IMR-90 (cell line): ENCODE measurements around the gene LINC00237. TPM values are rescaled to one million over a fixed set of nuclear protein-coding genes. Genes with fewer than 3 reads are reported as not detected.

Experiments used
- ATAC-seq: fragments of 200-7000 bp; cut with Tn5 transposase; 2 replicates; pipeline ENCODE4 v1.9.1; 2020; ENCODE audit warnings: low read depth, mild to moderate bottlenecking, moderate library complexity
- BruUV-seq: library from RNA; stranded (reverse); fragments of 400-500 nt; replicated peaks from 2 replicates; lab custom pipeline; 2021; lab: Mats Ljungman, UMichigan
- CTCF ChIA-PET: fragments of 300-600 bp; formaldehyde crosslinking; extraction: SDS; loops from one replicate; lab custom pipeline; 2021; ENCODE audit warnings: antibody characterized with exemption; lab: Yijun Ruan, JAX
- POLR2A ChIA-PET: fragments of 300-600 bp; sonication (Branson Sonifier 250); formaldehyde crosslinking; loops from one replicate; lab custom pipeline; 2022; ENCODE audit warnings: antibody characterized with exemption; ENCODE audit not compliant: unreplicated experiment; lab: Charles Lee
- DNase-seq: peaks from one replicate; pipeline ENCODE4 v3.0.0; 2013
- H2AFZ ChIP-seq: replicated peaks from 2 replicates; pipeline ENCODE3; 2013; ENCODE audit warnings: low read length, mild to moderate bottlenecking; ENCODE audit not compliant: poor library complexity
- H2AK5ac ChIP-seq: 2 replicates; pipeline ENCODE4 v1.6.1; 2013; ENCODE audit warnings: low read depth, low read length, inconsistent platforms
- H2AK9ac ChIP-seq: replicated peaks from 2 replicates; pipeline ENCODE3; 2013; ENCODE audit warnings: mild to moderate bottlenecking, low read depth, low read length, moderate library complexity; ENCODE audit not compliant: poor library complexity
- H2BK120ac ChIP-seq: 2 replicates; pipeline ENCODE4 v1.6.1; 2013; ENCODE audit warnings: low read depth, low read length, inconsistent platforms
- H2BK15ac ChIP-seq: 3 replicates; pipeline ENCODE4 v1.6.1; 2013; ENCODE audit warnings: low read depth, low read length, inconsistent platforms
- H2BK20ac ChIP-seq: 2 replicates; pipeline ENCODE4 v1.6.1; 2013; ENCODE audit warnings: low read depth, mild to moderate bottlenecking, inconsistent platforms, low read length, moderate library complexity
- H2BK5ac ChIP-seq: 2 replicates; pipeline ENCODE4 v1.6.1; 2013; ENCODE audit warnings: mild to moderate bottlenecking, low read depth, low read length, inconsistent platforms; ENCODE audit not compliant: poor library complexity, severe bottlenecking
- H3K14ac ChIP-seq: replicated peaks from 2 replicates; pipeline ENCODE4 v1.6.1; 2013; ENCODE audit warnings: low read depth, low read length, inconsistent platforms
- H3K18ac ChIP-seq: 2 replicates; pipeline ENCODE4 v1.6.1; 2013; ENCODE audit warnings: low read depth, low read length, control low read depth
- H3K23ac ChIP-seq: 2 replicates; pipeline ENCODE4 v1.6.1; 2013; ENCODE audit warnings: low read depth, low read length, inconsistent platforms
- H3K27ac ChIP-seq: 2 replicates; pipeline ENCODE4 v1.5.1; 2013; ENCODE audit warnings: mild to moderate bottlenecking, control low read depth, low read length; ENCODE audit not compliant: insufficient read depth
- H3K27me3 ChIP-seq: 2 replicates; pipeline ENCODE4 v1.6.1; 2013; ENCODE audit warnings: low read length; ENCODE audit not compliant: control insufficient read depth, insufficient read depth
- H3K36me3 ChIP-seq: 2 replicates; pipeline ENCODE4 v1.6.1; 2013; ENCODE audit warnings: low read length, mixed read lengths; ENCODE audit not compliant: control insufficient read depth, insufficient read depth
- H3K4ac ChIP-seq: 2 replicates; pipeline ENCODE4 v1.6.1; 2013; ENCODE audit warnings: low read depth, low read length, inconsistent platforms
- H3K4me1 ChIP-seq: 2 replicates; pipeline ENCODE4 v1.6.1; 2013; ENCODE audit warnings: low read length, mixed read lengths; ENCODE audit not compliant: control insufficient read depth, insufficient read depth
- H3K4me2 ChIP-seq: 2 replicates; pipeline ENCODE4 v1.6.1; 2013; ENCODE audit warnings: low read depth, mild to moderate bottlenecking, control low read depth, low read length, moderate library complexity
- H3K4me3 ChIP-seq: 2 replicates; pipeline ENCODE4 v1.5.1; 2013; ENCODE audit warnings: low read depth, mild to moderate bottlenecking, control low read depth, low read length, moderate library complexity; ENCODE audit not compliant: insufficient read depth
- H3K56ac ChIP-seq: 2 replicates; pipeline ENCODE4 v1.6.1; 2013; ENCODE audit warnings: low read length, inconsistent platforms; ENCODE audit not compliant: insufficient read depth; ENCODE audit errors: extremely low read depth
- H3K79me1 ChIP-seq, 2 experiments: 2 replicates each; pipeline ENCODE4 v1.6.1; 2013; ENCODE audit warnings: low read length in 2 of 2, inconsistent platforms in 1 of 2, low read depth in 1 of 2
- H3K9ac ChIP-seq: 2 replicates; pipeline ENCODE4 v1.6.1; 2013; ENCODE audit warnings: low read depth, low read length, control low read depth
- H3K9me1 ChIP-seq: 2 replicates; pipeline ENCODE4 v1.6.1; 2013; ENCODE audit warnings: low read length, inconsistent platforms; ENCODE audit not compliant: insufficient read depth
- H3K9me3 ChIP-seq: 2 replicates; pipeline ENCODE4 v1.6.1; 2013; ENCODE audit warnings: low read length; ENCODE audit not compliant: control insufficient read depth, insufficient read depth
- H4K20me1 ChIP-seq: 2 replicates; pipeline ENCODE4 v1.6.1; 2013; ENCODE audit warnings: low read length, inconsistent platforms; ENCODE audit not compliant: insufficient read depth
- H4K5ac ChIP-seq: 2 replicates; pipeline ENCODE4 v1.6.1; 2013; ENCODE audit warnings: mild to moderate bottlenecking, low read depth, low read length, control low read depth
- H4K8ac ChIP-seq, 2 experiments: 2 replicates each; pipeline ENCODE4 v1.6.1; 2013; ENCODE audit warnings: low read depth in 2 of 2, low read length in 2 of 2, control low read depth in 1 of 2, inconsistent platforms in 1 of 2
- H4K91ac ChIP-seq: 2 replicates; pipeline ENCODE4 v1.6.1; 2013; ENCODE audit warnings: low read depth, low read length, inconsistent platforms; ENCODE audit not compliant: insufficient read depth
- BHLHE40 ChIP-seq: fragments of 150-350 bp; IDR thresholded peaks from 2 replicates; pipeline ENCODE4 v1.6.1; 2016; ENCODE audit warnings: mild to moderate bottlenecking, low read depth, low read length
- CEBPB ChIP-seq: IDR thresholded peaks from 2 replicates; pipeline ENCODE4 v1.6.1; 2012; ENCODE audit warnings: low read depth, low read length, improper control_type of control experiment
- CHD1 ChIP-seq: IDR thresholded peaks from 2 replicates; pipeline ENCODE4 v1.6.1; 2012; ENCODE audit warnings: low read depth, low read length, improper control_type of control experiment
- FOS ChIP-seq: fragments of 150-350 bp; IDR thresholded peaks from 2 replicates; pipeline ENCODE4 v1.6.1; 2016; ENCODE audit warnings: low read depth, low read length
- MAFK ChIP-seq: IDR thresholded peaks from 2 replicates; pipeline ENCODE4 v1.6.1; 2012; ENCODE audit warnings: low read depth, low read length, improper control_type of control experiment
- MAZ ChIP-seq: IDR thresholded peaks from 2 replicates; pipeline ENCODE4 v1.6.1; 2012; ENCODE audit warnings: low read depth, mild to moderate bottlenecking, low read length, improper control_type of control experiment, moderate library complexity, borderline replicate concordance
- MXI1 ChIP-seq: IDR thresholded peaks from 2 replicates; pipeline ENCODE4 v1.6.1; 2012; ENCODE audit warnings: low read depth, mild to moderate bottlenecking, low read length, moderate library complexity, borderline replicate concordance
- NFE2L2 ChIP-seq: fragments of 150-350 bp; IDR thresholded peaks from 2 replicates; pipeline ENCODE4 v1.6.1; 2016; ENCODE audit warnings: low read depth, mild to moderate bottlenecking, low read length
- POLR2A ChIP-seq: IDR thresholded peaks from 2 replicates; pipeline ENCODE4 v1.6.1; 2012; ENCODE audit warnings: mild to moderate bottlenecking, low read depth, low read length
- RAD21 ChIP-seq: IDR thresholded peaks from 2 replicates; pipeline ENCODE4 v1.6.1; 2012; ENCODE audit warnings: low read length, improper control_type of control experiment
- RCOR1 ChIP-seq: IDR thresholded peaks from 2 replicates; pipeline ENCODE4 v1.6.1; 2012; ENCODE audit warnings: mild to moderate bottlenecking, low read length, improper control_type of control experiment; ENCODE audit not compliant: insufficient replicate concordance
- RFX5 ChIP-seq: IDR thresholded peaks from 2 replicates; pipeline ENCODE4 v1.8.0; 2012; ENCODE audit warnings: low read depth, mild to moderate bottlenecking, low read length, moderate library complexity
- SMC3 ChIP-seq: fragments of 150-350 bp; IDR thresholded peaks from 2 replicates; pipeline ENCODE4 v1.6.1; 2016; ENCODE audit warnings: low read depth, mild to moderate bottlenecking, antibody characterized with exemption, low read length, moderate library complexity
- WGBS, 2 experiments: methylation state at CpG; one replicate each; pipeline versions ENCODE4 v1.1.5 to v1.1.7; 2013; ENCODE audit warnings: missing lambda C conversion rate in 2 of 2; ENCODE audit not compliant: insufficient read length in 1 of 2; ENCODE audit errors: extremely low coverage in 2 of 2; 5-methylcytosine and 5-hydroxymethylcytosine counted together
- dilution Hi-C: fragments of 300-500 bp; cut with HindIII; formaldehyde crosslinking; loops from one replicate; pipeline ENCODE4 v1.14.3; 2018; ENCODE audit warnings: low sequenced_read_pairs; ENCODE audit not compliant: unreplicated experiment
- in situ Hi-C: fragments of 300-500 bp; cut with MboI; formaldehyde crosslinking; loops from 3 replicates; pipeline ENCODE4 v1.14.3; 2019; ENCODE audit warnings: low sequenced_read_pairs, inconsistent platforms, mixed read lengths
- intact Hi-C: fragments of 100-400 bp; cut with micrococcal nuclease; formaldehyde crosslinking; loops from 2 replicates; pipeline ENCODE4 v1.10.0; 2022
- polyA plus RNA-seq, 3 experiments: library from polyadenylated mRNA; depleted of rRNA; stranded (reverse); fragments of >200 nt; gene quantifications; 2 replicates each; pipeline ENCODE4 v1.2.3, GENCODE V29; 2012; ENCODE audit warnings: low replicate concordance in 1 of 3
- total RNA-seq: library from RNA; depleted of rRNA; stranded (reverse); fragments of >200 nt; gene quantifications from 2 replicates; pipeline ENCODE4 v1.2.3, GENCODE V29; 2012
- TF ChIP-seq, protein P1 (sequence below): fragments of 150-350 bp; IDR thresholded peaks from 2 replicates; pipeline ENCODE4 v1.6.1; 2016; ENCODE audit warnings: low read depth, mild to moderate bottlenecking, low read length, moderate library complexity, borderline replicate concordance
- TF ChIP-seq, protein P2 (sequence below): fragments of 150-350 bp; IDR thresholded peaks from 2 replicates; pipeline ENCODE4 v1.6.1; 2017; ENCODE audit warnings: mild to moderate bottlenecking, antibody characterized with exemption, low read length, low read depth
- TF ChIP-seq, protein P3 (sequence below): conservative IDR thresholded peaks from 2 replicates; pipeline ENCODE4 v1.5.1; 2012; ENCODE audit warnings: mild to moderate bottlenecking, low read depth, low read length, improper control_type of control experiment

The LINC00237 gene
- total and polyA plus RNA-seq, 2 of the 4 experiments (the other 2 are of a cell fraction), result not detected

DNA sequence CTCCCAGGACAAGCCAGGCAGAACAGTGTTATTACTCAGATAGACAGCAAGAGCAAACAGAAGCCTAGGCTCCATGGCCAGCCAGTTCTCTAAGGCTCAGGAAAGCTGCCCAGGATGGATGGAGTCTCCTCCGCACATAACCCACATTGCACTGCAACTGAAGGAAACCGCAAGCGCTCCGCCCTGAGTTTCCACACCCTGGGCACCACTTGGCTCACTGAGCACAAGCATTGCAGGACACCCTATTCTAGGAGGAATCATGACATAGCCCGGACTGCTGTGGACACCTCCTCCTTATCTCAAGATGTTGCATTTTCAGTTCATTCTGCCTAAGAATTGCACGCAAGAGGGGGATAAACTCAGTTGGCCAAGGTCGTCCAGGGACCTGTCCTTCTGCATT is 42.9 kb downstream of the LINC00237 start:
- no peaks in the 10 kb centered on the region for H3K36me3 ChIP-seq
- WGBS, 2 experiments, result 100% methylated on average over 1 of the region's 7 CpGs; no CpG with 5 or more reads in 1 of the 2 experiments
- no peak overlapping the region for H3K23ac ChIP-seq
- POLR2A ChIA-PET, result no interaction called here
- H3K56ac ChIP-seq, result no peak overlapping the region
- no peak overlapping the region for H3K14ac ChIP-seq
- no peak overlapping the region for H3K18ac ChIP-seq
- H3K27me3 ChIP-seq, result no peaks in the 10 kb centered on the region
- no peak overlapping the region for H2AK9ac ChIP-seq
- no peak overlapping the region for H2BK120ac ChIP-seq
- H3K4ac ChIP-seq, result no peak overlapping the region
- no peaks in the 10 kb centered on the region for H3K79me1 ChIP-seq
- TF ChIP-seq MAFK (no peak), RFX5 (no peak), SMC3 (no peak), POLR2A (no peak), BHLHE40 (no peak), MAZ (no peak), CHD1 (no peak), MXI1 (no peak), CEBPB (no peak), RCOR1 (no peak), NFE2L2 (no peak), FOS (no peak), RAD21 (no peak)
- TF ChIP-seq, protein P1, sequence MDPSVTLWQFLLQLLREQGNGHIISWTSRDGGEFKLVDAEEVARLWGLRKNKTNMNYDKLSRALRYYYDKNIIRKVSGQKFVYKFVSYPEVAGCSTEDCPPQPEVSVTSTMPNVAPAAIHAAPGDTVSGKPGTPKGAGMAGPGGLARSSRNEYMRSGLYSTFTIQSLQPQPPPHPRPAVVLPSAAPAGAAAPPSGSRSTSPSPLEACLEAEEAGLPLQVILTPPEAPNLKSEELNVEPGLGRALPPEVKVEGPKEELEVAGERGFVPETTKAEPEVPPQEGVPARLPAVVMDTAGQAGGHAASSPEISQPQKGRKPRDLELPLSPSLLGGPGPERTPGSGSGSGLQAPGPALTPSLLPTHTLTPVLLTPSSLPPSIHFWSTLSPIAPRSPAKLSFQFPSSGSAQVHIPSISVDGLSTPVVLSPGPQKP, result no peak
- TF ChIP-seq, protein P2, sequence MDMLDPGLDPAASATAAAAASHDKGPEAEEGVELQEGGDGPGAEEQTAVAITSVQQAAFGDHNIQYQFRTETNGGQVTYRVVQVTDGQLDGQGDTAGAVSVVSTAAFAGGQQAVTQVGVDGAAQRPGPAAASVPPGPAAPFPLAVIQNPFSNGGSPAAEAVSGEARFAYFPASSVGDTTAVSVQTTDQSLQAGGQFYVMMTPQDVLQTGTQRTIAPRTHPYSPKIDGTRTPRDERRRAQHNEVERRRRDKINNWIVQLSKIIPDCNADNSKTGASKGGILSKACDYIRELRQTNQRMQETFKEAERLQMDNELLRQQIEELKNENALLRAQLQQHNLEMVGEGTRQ, result no peak
- TF ChIP-seq, protein P3, sequence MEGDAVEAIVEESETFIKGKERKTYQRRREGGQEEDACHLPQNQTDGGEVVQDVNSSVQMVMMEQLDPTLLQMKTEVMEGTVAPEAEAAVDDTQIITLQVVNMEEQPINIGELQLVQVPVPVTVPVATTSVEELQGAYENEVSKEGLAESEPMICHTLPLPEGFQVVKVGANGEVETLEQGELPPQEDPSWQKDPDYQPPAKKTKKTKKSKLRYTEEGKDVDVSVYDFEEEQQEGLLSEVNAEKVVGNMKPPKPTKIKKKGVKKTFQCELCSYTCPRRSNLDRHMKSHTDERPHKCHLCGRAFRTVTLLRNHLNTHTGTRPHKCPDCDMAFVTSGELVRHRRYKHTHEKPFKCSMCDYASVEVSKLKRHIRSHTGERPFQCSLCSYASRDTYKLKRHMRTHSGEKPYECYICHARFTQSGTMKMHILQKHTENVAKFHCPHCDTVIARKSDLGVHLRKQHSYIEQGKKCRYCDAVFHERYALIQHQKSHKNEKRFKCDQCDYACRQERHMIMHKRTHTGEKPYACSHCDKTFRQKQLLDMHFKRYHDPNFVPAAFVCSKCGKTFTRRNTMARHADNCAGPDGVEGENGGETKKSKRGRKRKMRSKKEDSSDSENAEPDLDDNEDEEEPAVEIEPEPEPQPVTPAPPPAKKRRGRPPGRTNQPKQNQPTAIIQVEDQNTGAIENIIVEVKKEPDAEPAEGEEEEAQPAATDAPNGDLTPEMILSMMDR, result no peak
- H2AFZ ChIP-seq, result no peak overlapping the region
- no peaks in the 10 kb centered on the region for H3K9me1 ChIP-seq
- CTCF ChIA-PET, result no interaction called here
- no peaks in the 10 kb centered on the region for H3K4me1 ChIP-seq
- no peak overlapping the region for H2BK15ac ChIP-seq
- no peak overlapping the region for H2BK5ac ChIP-seq
- no peak overlapping the region for H3K27ac ChIP-seq
- intact Hi-C loops (no loop called here), dilution Hi-C loops (no loop called here), in situ Hi-C loops (no loop called here)
- no peaks in the 10 kb centered on the region for H3K9me3 ChIP-seq
- ATAC-seq, result no peak
- no peak overlapping the region for H4K91ac ChIP-seq
- H4K5ac ChIP-seq, result no peak overlapping the region
- BruUV-seq, result no TSS peak
- H2AK5ac ChIP-seq, result no peak overlapping the region
- H3K4me3 ChIP-seq, result no peak overlapping the region
- no peaks in the 10 kb centered on the region for H4K20me1 ChIP-seq
- no peak overlapping the region for H3K4me2 ChIP-seq
- H4K8ac ChIP-seq, result no peak overlapping the region
- no peak overlapping the region for H3K9ac ChIP-seq
- DNase-seq, result no peak
- H2BK20ac ChIP-seq, result no peak overlapping the region
